ENCODE data around the gene ST3GAL2.

Gene ST3GAL2

DNA sequence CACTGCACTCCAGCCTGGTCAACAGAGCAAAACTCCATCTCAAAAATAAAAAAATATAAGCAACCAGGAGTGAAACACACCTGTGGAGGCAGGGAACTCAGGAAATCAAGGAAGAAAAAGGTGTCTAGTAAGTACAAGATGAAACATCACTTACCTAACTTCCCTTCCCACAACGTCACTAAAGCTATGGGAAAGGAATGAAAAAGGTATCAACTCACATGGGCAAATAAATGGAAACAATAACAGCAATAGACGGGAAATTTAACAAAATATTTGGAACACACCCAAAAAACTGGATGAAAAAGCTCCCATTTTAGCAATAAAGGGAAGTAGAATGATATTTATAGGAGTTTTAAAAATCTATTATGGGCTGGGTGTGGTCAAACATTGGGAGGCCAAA is 61.1 kb downstream of the ST3GAL2 start:
- Histone ChIP-seq H3K4me3 (ENCODE audit: low read depth, low read length) (no peak overlapping the region), H3K36me3 (peaks cover 45% of the 10 kb centered on the region), H3K9me3 (no peaks in the 10 kb centered on the region), H3K4me1 (no peaks in the 10 kb centered on the region), H3K27me3 (no peaks in the 10 kb centered on the region)
- DNase-seq: no peak
- TF ChIP-seq, protein P1, sequence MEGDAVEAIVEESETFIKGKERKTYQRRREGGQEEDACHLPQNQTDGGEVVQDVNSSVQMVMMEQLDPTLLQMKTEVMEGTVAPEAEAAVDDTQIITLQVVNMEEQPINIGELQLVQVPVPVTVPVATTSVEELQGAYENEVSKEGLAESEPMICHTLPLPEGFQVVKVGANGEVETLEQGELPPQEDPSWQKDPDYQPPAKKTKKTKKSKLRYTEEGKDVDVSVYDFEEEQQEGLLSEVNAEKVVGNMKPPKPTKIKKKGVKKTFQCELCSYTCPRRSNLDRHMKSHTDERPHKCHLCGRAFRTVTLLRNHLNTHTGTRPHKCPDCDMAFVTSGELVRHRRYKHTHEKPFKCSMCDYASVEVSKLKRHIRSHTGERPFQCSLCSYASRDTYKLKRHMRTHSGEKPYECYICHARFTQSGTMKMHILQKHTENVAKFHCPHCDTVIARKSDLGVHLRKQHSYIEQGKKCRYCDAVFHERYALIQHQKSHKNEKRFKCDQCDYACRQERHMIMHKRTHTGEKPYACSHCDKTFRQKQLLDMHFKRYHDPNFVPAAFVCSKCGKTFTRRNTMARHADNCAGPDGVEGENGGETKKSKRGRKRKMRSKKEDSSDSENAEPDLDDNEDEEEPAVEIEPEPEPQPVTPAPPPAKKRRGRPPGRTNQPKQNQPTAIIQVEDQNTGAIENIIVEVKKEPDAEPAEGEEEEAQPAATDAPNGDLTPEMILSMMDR (IDR thresholded peaks at IDR 0.05; ENCODE audit: low read depth, low read length): no peak

DNA sequence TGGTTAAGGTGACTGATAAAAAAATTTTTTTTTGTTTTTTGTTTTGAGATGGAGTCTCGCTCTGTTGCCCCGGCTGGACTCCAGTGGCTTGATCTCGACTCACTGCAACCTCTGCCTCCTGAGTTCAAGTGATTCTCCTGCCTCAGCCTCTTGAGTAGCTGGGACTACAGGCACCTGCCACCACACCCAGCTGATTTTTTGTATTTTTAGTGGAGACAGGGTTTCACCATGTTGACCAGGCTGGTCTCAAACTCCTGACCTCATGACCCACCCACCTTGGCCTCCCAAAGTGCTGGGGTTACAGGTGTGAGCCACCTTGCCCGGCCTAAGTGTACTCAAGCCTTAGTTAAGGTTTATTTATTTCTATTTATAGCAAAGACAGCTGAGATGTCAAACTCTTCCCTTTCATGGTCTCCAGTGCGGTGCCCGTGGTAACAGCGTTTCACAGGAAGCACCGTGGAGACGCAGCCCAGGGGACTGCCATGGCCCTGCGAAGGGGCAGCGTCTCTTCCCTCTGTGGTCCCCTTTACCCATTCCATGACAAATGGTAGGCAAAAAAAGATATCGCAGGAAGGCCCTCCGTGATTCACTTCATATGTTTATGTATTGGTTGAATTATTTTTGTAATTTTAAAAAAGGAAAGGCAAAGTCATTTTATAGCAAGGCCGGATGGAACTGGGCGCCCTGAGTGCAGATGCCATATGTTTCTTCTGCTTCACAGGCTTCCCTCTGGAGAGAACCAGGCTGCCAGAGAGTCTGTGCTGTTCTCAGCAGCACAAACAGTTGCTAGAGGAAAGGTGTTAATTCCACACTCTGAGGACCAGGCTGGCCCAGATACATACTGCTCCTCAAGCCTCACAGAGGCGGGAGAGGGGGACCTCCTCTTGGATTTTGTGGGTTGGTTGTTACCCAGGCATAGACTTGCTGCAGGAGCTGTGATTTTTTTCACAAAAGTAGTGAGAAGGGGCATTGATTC is 63.0 kb downstream of the ST3GAL2 start:
- Histone ChIP-seq H3K9me3 (no peaks in the 10 kb centered on the region), H3K27me3 (no peaks in the 10 kb centered on the region), H3K4me3 (ENCODE audit: low read depth, low read length) (no peak overlapping the region), H3K36me3 (peaks cover 58% of the 10 kb centered on the region), H3K4me1 (no peaks in the 10 kb centered on the region)
- TF ChIP-seq, protein P1 (IDR thresholded peaks at IDR 0.05; ENCODE audit: low read depth, low read length): no peak
- DNase-seq: no peak

DNA sequence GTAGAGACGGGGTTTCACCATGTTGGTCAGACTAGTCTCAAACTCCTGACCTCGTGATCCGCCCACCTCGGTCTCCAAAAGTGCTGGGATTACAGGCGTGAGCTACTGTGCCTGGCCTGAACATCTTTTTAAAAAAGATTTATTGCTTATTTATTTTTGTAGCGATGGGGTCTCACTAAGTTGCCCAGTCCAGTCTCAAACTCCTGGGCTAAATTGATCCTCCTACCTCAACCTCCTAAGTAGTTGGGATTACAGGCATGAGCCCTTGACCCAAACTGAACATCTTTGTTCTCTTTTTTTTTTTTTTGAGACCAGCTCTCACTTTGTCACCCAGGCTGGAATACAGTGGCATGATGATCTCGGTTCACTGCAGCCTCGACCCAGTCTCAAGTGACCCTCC is 64.7 kb downstream of the ST3GAL2 start:
- no peaks in the 10 kb centered on the region for H3K4me1 ChIP-seq
- no peak overlapping the region for H3K4me3 ChIP-seq (ENCODE audit: low read depth, low read length)
- DNase-seq: no peak
- peaks cover 72% of the 10 kb centered on the region for H3K36me3 ChIP-seq
- H3K27me3 ChIP-seq: no peaks in the 10 kb centered on the region
- TF ChIP-seq, protein P1 (IDR thresholded peaks at IDR 0.05; ENCODE audit: low read depth, low read length): no peak
- no peaks in the 10 kb centered on the region for H3K9me3 ChIP-seq

DNA sequence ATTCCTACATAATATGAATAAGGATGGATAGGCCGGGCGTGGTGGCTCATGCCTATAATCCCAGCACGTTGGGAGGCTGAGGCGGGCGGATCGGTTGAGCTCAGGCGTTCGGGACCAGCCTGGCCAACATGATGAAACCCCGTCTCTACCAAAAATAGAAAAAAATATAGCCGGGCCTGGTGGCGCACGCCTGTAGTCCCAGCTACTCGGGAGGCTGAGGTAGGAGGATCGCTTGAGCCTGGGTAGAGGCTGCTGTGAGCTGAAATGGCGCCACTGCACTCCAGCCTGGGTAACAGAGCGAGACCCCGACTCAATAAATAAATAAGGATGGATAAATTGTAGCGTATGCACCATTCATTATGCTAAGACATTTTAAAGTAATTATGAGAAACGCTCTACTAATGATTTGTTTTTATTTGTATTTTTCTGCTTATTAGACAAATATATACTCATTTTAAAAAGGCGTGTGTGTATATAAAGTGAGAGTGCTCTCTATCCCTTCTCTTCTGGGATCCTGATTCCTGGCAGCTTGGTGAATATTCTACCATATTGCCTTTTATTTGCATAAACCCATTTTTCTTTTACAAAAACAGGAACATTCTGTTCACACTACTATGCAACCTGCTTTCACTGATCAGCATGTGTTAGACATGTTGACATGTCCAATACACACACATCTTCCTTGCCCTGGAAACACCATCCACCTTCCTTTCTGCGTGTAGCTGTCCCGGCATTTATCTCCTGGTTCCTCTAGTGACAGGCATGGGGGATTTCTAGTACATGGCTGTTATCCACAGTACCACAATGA is 65.8 kb downstream of the ST3GAL2 start:
- Histone ChIP-seq H3K9me3 (no peaks in the 10 kb centered on the region), H3K4me1 (no peaks in the 10 kb centered on the region), H3K27me3 (no peaks in the 10 kb centered on the region), H3K36me3 (peaks cover 69% of the 10 kb centered on the region), H3K4me3 (ENCODE audit: low read depth, low read length) (no peak overlapping the region)
- DNase-seq: no peak
- TF ChIP-seq, protein P1 (IDR thresholded peaks at IDR 0.05; ENCODE audit: low read depth, low read length): no peak

DNA sequence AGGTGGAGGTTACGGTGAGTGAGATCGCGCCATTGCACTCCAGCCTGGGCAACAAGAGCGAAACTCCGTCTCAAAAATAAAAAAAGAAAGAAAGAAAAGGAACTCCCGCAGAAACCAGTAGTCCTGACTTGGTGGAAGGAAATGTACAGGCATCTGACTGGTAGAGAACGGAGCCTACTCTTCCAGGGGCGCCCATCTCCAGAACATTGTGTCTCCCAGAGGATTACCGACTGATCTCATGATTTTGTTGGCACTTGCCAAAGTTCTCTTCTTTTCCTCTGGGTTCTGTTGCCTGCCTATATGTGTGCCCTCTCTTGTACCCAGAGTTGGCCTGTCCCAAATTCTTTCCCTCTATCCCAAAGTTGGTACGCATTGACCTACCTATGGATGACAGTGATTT is 68.0 kb downstream of the ST3GAL2 start:
- no peaks in the 10 kb centered on the region for H3K9me3 ChIP-seq
- H3K4me3 ChIP-seq (ENCODE audit: low read depth, low read length): no peak overlapping the region
- DNase-seq: no peak
- peaks cover 73% of the 10 kb centered on the region for H3K36me3 ChIP-seq
- no peaks in the 10 kb centered on the region for H3K4me1 ChIP-seq
- no peaks in the 10 kb centered on the region for H3K27me3 ChIP-seq
- TF ChIP-seq, protein P1 (IDR thresholded peaks at IDR 0.05; ENCODE audit: low read depth, low read length): no peak
